Glutamatergic neuron (in vitro differentiated cells): ENCODE data around the gene SCAMP4. TPM values are rescaled to one million over a fixed set of nuclear protein-coding genes. Genes with fewer than 3 reads are reported as not detected.

Source experiments
- DNase-seq: peaks from one replicate; pipeline ENCODE4 v3.0.0; 2022
- H3K27ac Mint-ChIP-seq: one replicate; pipeline ENCODE4 v1.8.0; 2020; ENCODE audit warnings: mild to moderate bottlenecking, mixed read lengths, inconsistent platforms; ENCODE audit not compliant: unreplicated experiment
- H3K27me3 Mint-ChIP-seq: one replicate; pipeline ENCODE4 v1.8.0; 2020; ENCODE audit warnings: mild to moderate bottlenecking, moderate library complexity, mixed read lengths, inconsistent platforms; ENCODE audit not compliant: unreplicated experiment
- H3K36me3 Mint-ChIP-seq: one replicate; pipeline ENCODE4 v1.8.0; 2020; ENCODE audit warnings: mild to moderate bottlenecking, mixed read lengths, inconsistent platforms; ENCODE audit not compliant: unreplicated experiment
- H3K4me1 Mint-ChIP-seq: one replicate; pipeline ENCODE4 v1.8.0; 2020; ENCODE audit warnings: mild to moderate bottlenecking, low read depth, mixed read lengths, inconsistent platforms; ENCODE audit not compliant: unreplicated experiment
- H3K4me3 Mint-ChIP-seq: one replicate; pipeline ENCODE4 v1.8.0; 2020; ENCODE audit warnings: mild to moderate bottlenecking, mixed read lengths, inconsistent platforms; ENCODE audit not compliant: unreplicated experiment
- H3K9me3 Mint-ChIP-seq: one replicate; pipeline ENCODE4 v1.8.0; 2020; ENCODE audit warnings: mild to moderate bottlenecking, moderate library complexity, mixed read lengths, inconsistent platforms; ENCODE audit not compliant: unreplicated experiment
- CTCF ChIP-seq: fragments of 200-600 bp; sonication (generic); IDR thresholded peaks from one replicate; pipeline ENCODE4 v1.5.0; 2021; ENCODE audit not compliant: partially characterized antibody, unreplicated experiment
- total RNA-seq: library from RNA; stranded (reverse); fragmentation: NEBNext Ultra II Directional; extraction: Animal tissue kit (Norgen Biotek cat#: 25700); gene quantifications from one replicate; pipeline ENCODE4 v1.2.1, GENCODE V29; 2021; ENCODE audit not compliant: unreplicated experiment

SCAMP4 gene
- total RNA-seq, 1 donor from 2014 or later: 66.3 TPM

- H3K27me3 Mint-ChIP-seq: peaks cover 16% of the 10 kb centered on the region
- no peak for TF ChIP-seq CTCF
- DNase-seq: no peak
- no peaks in the 10 kb centered on the region for H3K36me3 Mint-ChIP-seq
- peaks cover 13% of the 10 kb centered on the region for H3K4me1 Mint-ChIP-seq
- peaks cover 16% of the 10 kb centered on the region for H3K9me3 Mint-ChIP-seq
- H3K27ac Mint-ChIP-seq: peak within 1 kb of the TSS; percentile 97
- H3K4me3 Mint-ChIP-seq: peak within 1 kb of the TSS; percentile 94
Observed at GRCh38 chr19:1941146-1942077, 36.2 kb downstream of the SCAMP4 start, which contains the start of gene CSNK1G2. Gene CSNK1G2, plus strand, starts transcription at chr19:1941172. Its CDS starts 28,601 bp downstream, at chr19:1969773.

- TF ChIP-seq CTCF: no peak
- Mint-ChIP-seq H3K4me1 (peaks cover 13% of the 10 kb centered on the region), H3K4me3 (peak overlapping the region; percentile 94), H3K27ac (peak overlapping the region; percentile 91), H3K27me3 (peaks cover 14% of the 10 kb centered on the region), H3K9me3 (peaks cover 13% of the 10 kb centered on the region), H3K36me3 (no peaks in the 10 kb centered on the region)
- peak; percentile 88 for DNase-seq
Observed at GRCh38 chr19:1942078-1942933, 37.1 kb downstream of the SCAMP4 start.

GRCh38 chr19:1942934-1943555 lies 37.8 kb downstream of the SCAMP4 start:
- TF ChIP-seq CTCF: no peak
- Mint-ChIP-seq H3K27ac (peak overlapping the region; percentile 90), H3K4me1 (peaks cover 13% of the 10 kb centered on the region), H3K4me3 (peak overlapping the region; percentile 94), H3K36me3 (no peaks in the 10 kb centered on the region), H3K27me3 (peaks cover 14% of the 10 kb centered on the region), H3K9me3 (peaks cover 13% of the 10 kb centered on the region)
- no peak for DNase-seq

GRCh38 chr19:1943661-1944087 lies 38.5 kb downstream of the SCAMP4 start:
- H3K27me3 Mint-ChIP-seq: peaks cover 14% of the 10 kb centered on the region
- H3K36me3 Mint-ChIP-seq: no peaks in the 10 kb centered on the region
- DNase-seq: no peak
- H3K4me1 Mint-ChIP-seq: peaks cover 16% of the 10 kb centered on the region
- H3K27ac Mint-ChIP-seq: peak overlapping the region; percentile 90
- no peak for TF ChIP-seq CTCF
- peaks cover 13% of the 10 kb centered on the region for H3K9me3 Mint-ChIP-seq
- peak overlapping the region; percentile 94 for H3K4me3 Mint-ChIP-seq
